Measurements from ENCODE around the gene COG6. TPM values are rescaled to one million over a fixed set of nuclear protein-coding genes. Genes with fewer than 3 reads are reported as not detected.

COG6 gene
- total and polyA plus RNA-seq, 7 experiments from 2014 or later, result 18.1 to 41.6 (median 24.4) TPM

DNA sequence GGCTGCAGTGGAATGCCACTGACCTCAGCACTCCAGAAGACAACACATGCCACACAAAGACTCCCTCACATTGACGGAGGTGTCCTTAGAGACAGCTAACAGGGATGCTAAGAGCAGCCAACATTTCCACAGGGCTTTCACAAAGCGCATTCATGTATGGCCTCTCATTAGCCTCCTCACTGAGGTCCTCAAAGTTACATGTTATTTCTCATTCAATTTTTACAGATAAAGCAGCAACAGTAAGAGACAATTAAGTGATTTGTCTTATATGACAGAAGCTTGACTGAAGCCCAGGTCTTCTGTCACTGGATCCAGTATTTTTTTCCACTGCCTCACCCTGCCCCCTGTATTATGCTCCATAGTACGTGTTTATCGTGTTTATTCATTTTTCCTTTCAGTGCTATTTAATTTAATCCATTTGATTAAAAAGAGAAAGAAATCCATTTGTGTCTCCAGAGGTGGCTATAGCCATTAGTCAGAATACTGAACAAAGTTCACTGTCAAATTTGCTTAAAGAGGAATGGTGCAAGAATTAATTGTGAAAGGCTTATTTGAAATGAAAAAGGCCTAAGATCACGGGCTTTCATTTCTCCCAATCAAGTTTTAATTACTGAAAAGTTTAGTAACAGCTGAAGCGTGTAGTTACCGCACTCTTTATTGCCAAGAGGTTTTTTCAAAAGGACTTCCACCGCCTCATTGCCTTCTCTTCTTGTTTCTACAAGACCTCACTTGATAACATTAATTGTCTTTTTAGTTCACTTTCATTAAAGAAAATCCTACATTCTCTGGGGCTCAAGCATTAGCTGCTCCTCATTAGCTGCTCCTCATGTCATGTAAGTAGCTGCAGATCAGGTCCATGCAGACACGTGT is 115.0 kb downstream of the COG6 start:
- Mint-ChIP-seq H3K9me3 (peaks cover 0 to 2% (median 0%) of the 10 kb centered on the region in 11 donors), H3K27ac (peak overlapping the region in 1 of 9 donors; percentile 5), H3K36me3 (peaks cover 1 to 11% (median 4%) of the 10 kb centered on the region in 5 donors), H3K27me3 (no peaks in the 10 kb centered on the region), H3K4me1 (peaks cover 0 to 13% (median 6%) of the 10 kb centered on the region in 7 donors), H3K4me3 (no peak overlapping the region)
- Histone ChIP-seq H3K27me3 (ENCODE audit: control insufficient read depth in 2 of 2, insufficient read depth in 2 of 2, low read length in 2 of 2) (no peaks in the 10 kb centered on the region), H3K4me1 (ENCODE audit: control insufficient read depth in 2 of 2, insufficient read depth in 2 of 2, low read length in 2 of 2) (no peaks in the 10 kb centered on the region), H3K4me3 (ENCODE audit: low read length) (no peak overlapping the region), H3K36me3 (ENCODE audit: control insufficient read depth in 2 of 3, insufficient read depth in 3 of 3, low read length in 3 of 3) (no peaks in the 10 kb centered on the region), H3K27ac (ENCODE audit: low read depth, low read length) (no peak overlapping the region), H3K9me3 (ENCODE audit: control insufficient read depth in 2 of 3, low read length in 3 of 3) (no peaks in the 10 kb centered on the region)
- ChIA-PET CTCF (no interaction called here), POLR2A (interaction anchor here (0.7 kb wide), 1 partner anchor 121 kb away, joined by 4 read pairs; no protein-coding TSS in a partner anchor)
- no peak for ATAC-seq
- DNase-seq, result no peak
- intact Hi-C loops (cut with micrococcal nuclease), result loop anchor here in 1 of 2 donors (10.0 kb wide), 1 partner anchor 814 kb away; no protein-coding TSS in a partner anchor

DNA sequence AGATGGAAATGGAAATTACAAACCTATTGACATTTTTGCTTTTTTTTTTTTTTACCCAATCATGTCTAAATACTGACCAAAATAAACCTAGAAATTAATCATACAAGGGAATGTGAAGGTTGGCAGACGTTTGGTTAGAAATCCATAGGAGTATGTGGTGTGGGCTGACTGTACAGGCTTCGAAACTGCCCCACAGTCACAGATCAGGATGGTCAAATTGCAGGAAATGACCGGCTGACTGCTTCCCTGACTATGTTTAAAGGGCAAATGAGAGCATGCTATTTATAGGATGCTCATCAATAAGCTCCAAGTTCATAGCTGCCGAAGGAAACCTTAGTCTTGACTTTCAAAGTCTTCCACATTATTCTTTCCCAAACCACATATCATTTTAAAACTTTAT is 118.4 kb downstream of the COG6 start:
- Mint-ChIP-seq H3K27ac (no peak overlapping the region), H3K4me1 (peaks cover 4 to 24% (median 19%) of the 10 kb centered on the region in 7 donors), H3K36me3 (peaks cover 4 to 11% (median 5%) of the 10 kb centered on the region in 5 donors), H3K9me3 (peaks cover 0 to 6% (median 0%) of the 10 kb centered on the region in 11 donors), H3K4me3 (no peak overlapping the region), H3K27me3 (no peaks in the 10 kb centered on the region)
- ChIA-PET POLR2A (interaction anchor here (0.7 kb wide), 1 partner anchor 9 kb away, joined by 3 read pairs; no protein-coding TSS in a partner anchor), CTCF (interaction anchor here (0.6 kb wide), 1 partner anchor 1749 kb away, joined by 3 read pairs; no protein-coding TSS in a partner anchor)
- Histone ChIP-seq H3K36me3 (ENCODE audit: control insufficient read depth in 2 of 3, insufficient read depth in 3 of 3, low read length in 3 of 3) (no peaks in the 10 kb centered on the region), H3K27ac (ENCODE audit: low read depth, low read length) (no peak overlapping the region), H3K4me3 (ENCODE audit: low read length) (no peak overlapping the region), H3K27me3 (ENCODE audit: control insufficient read depth in 2 of 2, insufficient read depth in 2 of 2, low read length in 2 of 2) (no peaks in the 10 kb centered on the region), H3K4me1 (ENCODE audit: control insufficient read depth in 2 of 2, insufficient read depth in 2 of 2, low read length in 2 of 2) (peaks cover 0 to 10% of the 10 kb centered on the region in 2 donors), H3K9me3 (ENCODE audit: control insufficient read depth in 2 of 3, low read length in 3 of 3) (no peaks in the 10 kb centered on the region)
- intact Hi-C loops (cut with micrococcal nuclease), result loop anchor here in 1 of 2 donors (10.0 kb wide), 1 partner anchor 811 kb away; no protein-coding TSS in a partner anchor
- DNase-seq, result no peak
- no peak for ATAC-seq

DNA sequence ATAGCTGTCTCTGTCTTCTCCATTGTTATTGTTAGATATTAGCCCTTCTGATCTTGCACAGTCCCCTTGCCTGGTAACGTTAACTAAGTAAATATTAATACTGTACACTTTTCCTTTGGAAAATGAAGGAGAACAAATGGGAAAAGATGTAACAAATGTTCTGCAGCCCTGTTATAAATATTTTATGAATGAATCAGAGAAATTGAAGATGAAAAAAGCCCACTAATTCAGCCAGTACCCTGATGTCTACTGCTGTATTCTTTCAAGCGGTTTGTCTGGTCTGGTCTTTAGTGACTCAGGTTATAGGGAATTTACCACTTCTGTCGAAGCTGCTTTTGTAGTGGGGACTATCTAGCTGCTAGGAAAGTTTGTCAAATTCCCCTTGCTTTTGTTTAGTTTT is 121.0 kb downstream of the COG6 start:
- Histone ChIP-seq H3K27me3 (ENCODE audit: control insufficient read depth in 2 of 2, insufficient read depth in 2 of 2, low read length in 2 of 2) (no peaks in the 10 kb centered on the region), H3K36me3 (ENCODE audit: control insufficient read depth in 2 of 3, insufficient read depth in 3 of 3, low read length in 3 of 3) (no peaks in the 10 kb centered on the region), H3K4me3 (ENCODE audit: low read length) (no peak overlapping the region), H3K9me3 (ENCODE audit: control insufficient read depth in 2 of 3, low read length in 3 of 3) (no peaks in the 10 kb centered on the region), H3K27ac (ENCODE audit: low read depth, low read length) (no peak overlapping the region), H3K4me1 (ENCODE audit: control insufficient read depth in 2 of 2, insufficient read depth in 2 of 2, low read length in 2 of 2) (peaks cover 0 to 22% of the 10 kb centered on the region in 2 donors)
- DNase-seq (no peak), ATAC-seq (no peak)
- Mint-ChIP-seq H3K4me3 (no peak overlapping the region), H3K4me1 (peaks cover 12 to 39% (median 35%) of the 10 kb centered on the region in 7 donors), H3K36me3 (peaks cover 4 to 11% (median 5%) of the 10 kb centered on the region in 5 donors), H3K27ac (peak overlapping the region in 1 of 9 donors; percentile 55), H3K9me3 (peaks cover 0 to 6% (median 0%) of the 10 kb centered on the region in 11 donors), H3K27me3 (no peaks in the 10 kb centered on the region)
- intact Hi-C loops (cut with micrococcal nuclease), result loop anchor here (2.0 to 10.0 kb wide), 7 partner anchors 88 to 891 kb away; partner anchors contain the start of gene FOXO1 (in 1 of the 2)
- ChIA-PET CTCF (interaction anchor here (1.1 to 5.3 kb wide), 5 partner anchors 11 to 922 kb away, joined by 3 to 49 read pairs (median 4); no protein-coding TSS in a partner anchor), POLR2A (interaction anchor here (0.7 to 1.2 kb wide), 2 partner anchors 10 to 45 kb away, joined by 3 read pairs; no protein-coding TSS in a partner anchor)

DNA sequence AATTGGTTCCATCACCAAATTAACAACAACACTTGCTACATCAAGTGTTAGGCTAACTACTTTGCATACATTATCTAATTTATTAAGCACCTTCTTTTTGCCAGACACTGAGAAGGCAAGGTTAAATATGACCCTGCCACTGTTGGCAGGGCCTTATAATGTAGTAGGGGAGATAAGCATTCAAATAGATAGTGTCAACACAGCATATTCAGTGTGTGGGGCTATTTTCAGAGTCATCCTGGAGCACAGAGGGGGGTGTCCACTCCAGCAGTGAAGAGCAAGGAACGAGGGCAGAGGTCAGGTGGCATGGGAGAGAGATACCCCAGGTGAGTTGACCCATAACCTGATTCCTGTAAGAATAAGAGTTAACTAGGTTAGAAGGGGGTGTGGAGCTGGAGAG is 121.6 kb downstream of the COG6 start:
- ChIA-PET CTCF (interaction anchor here (0.7 to 5.3 kb wide), 6 partner anchors 11 to 921 kb away, joined by 3 to 49 read pairs (median 4); no protein-coding TSS in a partner anchor), POLR2A (interaction anchor here (0.6 to 0.7 kb wide), 2 partner anchors 46 to 971 kb away, joined by 3 read pairs; no protein-coding TSS in a partner anchor)
- Histone ChIP-seq H3K36me3 (ENCODE audit: control insufficient read depth in 2 of 3, insufficient read depth in 3 of 3, low read length in 3 of 3) (no peaks in the 10 kb centered on the region), H3K4me1 (ENCODE audit: control insufficient read depth in 2 of 2, insufficient read depth in 2 of 2, low read length in 2 of 2) (peaks cover 0 to 22% of the 10 kb centered on the region in 2 donors), H3K27ac (ENCODE audit: low read depth, low read length) (no peak overlapping the region), H3K4me3 (ENCODE audit: low read length) (no peak overlapping the region), H3K9me3 (ENCODE audit: control insufficient read depth in 2 of 3, low read length in 3 of 3) (no peaks in the 10 kb centered on the region), H3K27me3 (ENCODE audit: control insufficient read depth in 2 of 2, insufficient read depth in 2 of 2, low read length in 2 of 2) (no peaks in the 10 kb centered on the region)
- intact Hi-C loops (cut with micrococcal nuclease), result loop anchor here (1.0 to 10.0 kb wide), 8 partner anchors 88 to 906 kb away; partner anchors contain the start of gene FOXO1 (in 1 of the 2)
- H3K4me3 Mint-ChIP-seq, result peak overlapping the region in 1 of 10 donors; percentile 40
- peaks cover 12 to 40% (median 36%) of the 10 kb centered on the region in 7 donors for H3K4me1 Mint-ChIP-seq
- peaks cover 0 to 6% (median 0%) of the 10 kb centered on the region in 11 donors for H3K9me3 Mint-ChIP-seq
- ATAC-seq (no peak), DNase-seq (no peak)
- H3K27me3 Mint-ChIP-seq, result no peaks in the 10 kb centered on the region
- H3K36me3 Mint-ChIP-seq, result peaks cover 2 to 9% (median 3%) of the 10 kb centered on the region in 5 donors
- peak overlapping the region in 6 of 9 donors; percentile 8 to 60 (median 37) for H3K27ac Mint-ChIP-seq

DNA sequence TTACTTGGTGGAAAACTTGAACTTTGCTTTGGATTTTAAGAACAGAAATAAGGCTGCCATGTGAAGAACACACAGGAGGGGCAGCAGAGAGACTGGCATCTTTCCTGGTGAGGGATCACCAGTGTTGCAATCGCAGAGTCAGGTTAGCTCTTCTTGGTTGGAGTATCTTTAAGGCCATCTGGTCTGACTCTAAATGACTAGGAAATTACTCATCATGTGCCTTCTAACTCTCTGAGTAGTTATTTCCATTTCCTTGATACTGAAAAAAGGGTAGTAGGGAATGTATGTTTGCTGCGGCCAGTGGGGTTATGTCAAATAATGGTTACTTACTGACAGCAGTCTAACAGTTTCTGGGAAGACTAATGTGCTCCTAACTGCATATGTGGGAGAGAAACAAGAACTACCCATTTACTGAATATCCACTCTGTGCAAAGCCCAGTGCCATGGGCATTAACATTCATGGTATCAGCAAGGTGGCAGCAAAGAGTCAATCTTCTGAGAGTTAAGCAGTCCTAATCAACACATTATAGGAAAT is 122.1 kb downstream of the COG6 start:
- peak in 7 of 9 donors; percentile 7 to 58 (median 48) for DNase-seq
- no peaks in the 10 kb centered on the region for H3K27me3 ChIP-seq (ENCODE audit: control insufficient read depth in 2 of 2, insufficient read depth in 2 of 2, low read length in 2 of 2)
- POLR2A ChIA-PET, result interaction anchor here (0.6 to 0.8 kb wide), 2 partner anchors 971 to 1445 kb away, joined by 3 to 4 read pairs; no protein-coding TSS in a partner anchor
- Mint-ChIP-seq H3K36me3 (peaks cover 0 to 4% (median 0%) of the 10 kb centered on the region in 5 donors), H3K27ac (peak overlapping the region in 8 of 9 donors; percentile 8 to 60 (median 18)), H3K4me3 (peak overlapping the region in 2 of 10 donors; percentile 6 to 18), H3K9me3 (peaks cover 0 to 4% (median 0%) of the 10 kb centered on the region in 11 donors), H3K4me1 (peaks cover 12 to 40% (median 36%) of the 10 kb centered on the region in 7 donors), H3K27me3 (no peaks in the 10 kb centered on the region)
- peaks cover 0 to 22% of the 10 kb centered on the region in 2 donors for H3K4me1 ChIP-seq (ENCODE audit: control insufficient read depth in 2 of 2, insufficient read depth in 2 of 2, low read length in 2 of 2)
- intact Hi-C loops (cut with micrococcal nuclease), result loop anchor here (1.0 to 10.0 kb wide), 12 partner anchors 89 to 999 kb away; partner anchors contain the start of gene FOXO1 (in 1 of the 2)
- H3K36me3 ChIP-seq (ENCODE audit: control insufficient read depth in 2 of 3, insufficient read depth in 3 of 3, low read length in 3 of 3), result no peaks in the 10 kb centered on the region
- no peak overlapping the region for H3K4me3 ChIP-seq (ENCODE audit: low read length)
- no peak overlapping the region for H3K27ac ChIP-seq (ENCODE audit: low read depth, low read length)
- H3K9me3 ChIP-seq (ENCODE audit: control insufficient read depth in 2 of 3, low read length in 3 of 3), result no peaks in the 10 kb centered on the region
- CTCF ChIA-PET, result interaction anchor here (0.7 to 5.3 kb wide), 7 partner anchors 10 to 920 kb away, joined by 3 to 49 read pairs (median 4); no protein-coding TSS in a partner anchor
- ATAC-seq, result peak; percentile 62
